ENCODE measurements around the gene COMMD1.

COMMD1 gene

GRCh38 chr2:62180975-62181374 is 275.5 kb downstream of the COMMD1 start:
- no peak for DNase-seq (ENCODE audit: low read depth)

- DNase-seq (ENCODE audit: low read depth): no peak
Measured at GRCh38 chr2:62181843-62182242, 276.4 kb downstream of the COMMD1 start.

GRCh38 chr2:62184512-62185230 is 279.2 kb downstream of the COMMD1 start:
- DNase-seq (ENCODE audit: low read depth): no peak

All from activated T-cell treated with anti-CD3 and anti-CD28 coated beads for 1 hour (primary cell).